OCI-LY7 (cell line): ENCODE measurements around the gene HEG1. TPM values are rescaled to one million over a fixed set of nuclear protein-coding genes. Genes with fewer than 3 reads are reported as not detected.

ENCODE experiments used
- BruUV-seq: library from RNA; stranded (reverse); fragments of 400-500 nt; replicated peaks from 2 replicates; lab custom pipeline; 2021; lab: Mats Ljungman, UMichigan
- CTCF ChIA-PET: fragments of 300-600 bp; sonication (Branson Sonifier 250); formaldehyde crosslinking; loops from one replicate; lab custom pipeline; 2022; ENCODE audit warnings: antibody characterized with exemption; ENCODE audit not compliant: unreplicated experiment; lab: Charles Lee
- POLR2A ChIA-PET: fragments of 300-600 bp; sonication (Branson Sonifier 250); formaldehyde crosslinking; loops from one replicate; lab custom pipeline; 2022; ENCODE audit warnings: antibody characterized with exemption; lab: Charles Lee
- DNase-seq: peaks from one replicate; pipeline ENCODE4 v3.0.0-alpha.2; 2015; ENCODE audit warnings: low spot score
- H2AFZ ChIP-seq: fragments of 200-600 bp; sonication (generic), shearing (Covaris generic); 2 replicates; pipeline ENCODE4 v1.6.1; 2014; ENCODE audit warnings: mild to moderate bottlenecking, antibody characterized with exemption, low read length, moderate library complexity
- H3K27ac ChIP-seq: fragments of 200-600 bp; sonication (generic); 2 replicates; pipeline ENCODE4 v1.5.1; 2014; ENCODE audit warnings: mixed run types, low read depth, mild to moderate bottlenecking, moderate library complexity, low read length, inconsistent platforms; ENCODE audit not compliant: poor library complexity, severe bottlenecking
- H3K36me3 ChIP-seq: fragments of 200-600 bp; sonication (generic); 2 replicates; pipeline ENCODE4 v1.6.1; 2014; ENCODE audit warnings: mild to moderate bottlenecking, antibody characterized with exemption, low read length, moderate library complexity, mixed read lengths; ENCODE audit not compliant: insufficient read depth
- H3K4me1 ChIP-seq: fragments of 200-600 bp; sonication (generic); 2 replicates; pipeline ENCODE4 v1.5.1; 2014; ENCODE audit warnings: mild to moderate bottlenecking, low read length; ENCODE audit not compliant: insufficient read depth, poor library complexity, severe bottlenecking
- H3K4me2 ChIP-seq: fragments of 200-600 bp; sonication (generic); 2 replicates; pipeline ENCODE4 v1.6.1; 2014; ENCODE audit warnings: mild to moderate bottlenecking, low read length
- H3K4me3 ChIP-seq: fragments of 200-600 bp; sonication (generic); 2 replicates; pipeline ENCODE4 v1.5.1; 2014; ENCODE audit warnings: mild to moderate bottlenecking, low read depth, low read length; ENCODE audit not compliant: poor library complexity, severe bottlenecking
- H3K79me2 ChIP-seq: fragments of 200-600 bp; sonication (generic); 2 replicates; pipeline ENCODE4 v1.6.1; 2016; ENCODE audit warnings: low read depth, mild to moderate bottlenecking, low read length, moderate library complexity, mixed read lengths; ENCODE audit not compliant: insufficient read depth
- H3K9me2 ChIP-seq: fragments of 200-600 bp; sonication (generic); 2 replicates; pipeline ENCODE4 v1.6.1; 2016; ENCODE audit warnings: mild to moderate bottlenecking, low read length, mixed read lengths; ENCODE audit not compliant: insufficient read depth
- H3K9me3 ChIP-seq: fragments of 200-600 bp; sonication (generic); 2 replicates; pipeline ENCODE4 v1.6.1; 2014; ENCODE audit warnings: mild to moderate bottlenecking, mixed run types, low read length, mixed read lengths
- H4K20me1 ChIP-seq: fragments of 200-600 bp; sonication (generic); 2 replicates; pipeline ENCODE4 v1.6.1; 2014; ENCODE audit warnings: mild to moderate bottlenecking, antibody characterized with exemption, low read length, moderate library complexity, mixed read lengths; ENCODE audit not compliant: insufficient read depth
- CTCF ChIP-seq: fragments of 200-600 bp; sonication (generic); conservative IDR thresholded peaks from 2 replicates; pipeline ENCODE4 v1.5.1; 2014; ENCODE audit warnings: mild to moderate bottlenecking, antibody characterized with exemption, low read length, moderate library complexity, mixed read lengths
- EZH2phosphoT487 ChIP-seq: fragments of 200-600 bp; sonication (generic); IDR thresholded peaks from 2 replicates; pipeline ENCODE4 v1.6.1; 2018; ENCODE audit warnings: low read depth, borderline replicate concordance, mild to moderate bottlenecking, mixed run types, antibody characterized with exemption, low read length, moderate library complexity, mixed read lengths
- intact Hi-C: fragments of 100-400 bp; cut with micrococcal nuclease; formaldehyde crosslinking; loops from one replicate; pipeline ENCODE4 v1.10.0; 2022; ENCODE audit not compliant: unreplicated experiment
- total RNA-seq, 2 experiments: library from RNA; depleted of rRNA in 1 of 2; stranded (reverse); fragments of >200 nt in 1 of 2; shearing (Covaris generic) in 1 of 2; gene quantifications; 2 replicates each; pipeline ENCODE4 v1.2.3, GENCODE V29; 2014 to 2022

HEG1 gene
- total RNA-seq, 2 experiments from 2014 or later: 2.4 to 6.0 TPM

- no peaks in the 10 kb centered on the region for H4K20me1 ChIP-seq
- H3K9me2 ChIP-seq: no peaks in the 10 kb centered on the region
- TF ChIP-seq EZH2phosphoT487 (no peak), CTCF (no peak)
- no peaks in the 10 kb centered on the region for H3K9me3 ChIP-seq
- H3K4me3 ChIP-seq: no peak overlapping the region
- H3K4me1 ChIP-seq: no peaks in the 10 kb centered on the region
- no peak overlapping the region for H2AFZ ChIP-seq
- intact Hi-C loops: no loop called here
- ChIA-PET CTCF (no interaction called here), POLR2A (interaction anchor here (0.6 kb wide), 1 partner anchor 36 kb away, joined by 3 read pairs; no protein-coding TSS in a partner anchor)
- no peak for DNase-seq
- no peak overlapping the region for H3K27ac ChIP-seq
- no peaks in the 10 kb centered on the region for H3K36me3 ChIP-seq
- H3K79me2 ChIP-seq: no peaks in the 10 kb centered on the region
- H3K4me2 ChIP-seq: no peak overlapping the region
- no TSS peak for BruUV-seq
Measured at GRCh38 chr3:125045194-125045593, 10.6 kb downstream of the HEG1 start.

GRCh38 chr3:125043599-125044151 is 12.1 kb downstream of the HEG1 start:
- Histone ChIP-seq H4K20me1 (no peaks in the 10 kb centered on the region), H2AFZ (no peak overlapping the region), H3K79me2 (no peaks in the 10 kb centered on the region), H3K27ac (no peak overlapping the region), H3K4me3 (no peak overlapping the region), H3K36me3 (no peaks in the 10 kb centered on the region), H3K9me2 (no peaks in the 10 kb centered on the region), H3K9me3 (no peaks in the 10 kb centered on the region), H3K4me2 (no peak overlapping the region), H3K4me1 (no peaks in the 10 kb centered on the region)
- intact Hi-C loops: no loop called here
- POLR2A ChIA-PET: no interaction called here
- CTCF ChIA-PET: no interaction called here
- BruUV-seq: no TSS peak
- no peak for DNase-seq
- TF ChIP-seq CTCF: no peak
- TF ChIP-seq EZH2phosphoT487: no peak

GRCh38 chr3:125042725-125043406 is 12.9 kb downstream of the HEG1 start:
- intact Hi-C loops: no loop called here
- TF ChIP-seq EZH2phosphoT487: no peak
- TF ChIP-seq CTCF: no peak
- ChIA-PET POLR2A (no interaction called here), CTCF (no interaction called here)
- no peaks in the 10 kb centered on the region for H4K20me1 ChIP-seq
- no peak for DNase-seq
- no peaks in the 10 kb centered on the region for H3K79me2 ChIP-seq
- H3K27ac ChIP-seq: no peak overlapping the region
- no TSS peak for BruUV-seq
- H2AFZ ChIP-seq: no peak overlapping the region
- no peaks in the 10 kb centered on the region for H3K4me1 ChIP-seq
- H3K4me2 ChIP-seq: no peak overlapping the region
- no peaks in the 10 kb centered on the region for H3K9me3 ChIP-seq
- no peaks in the 10 kb centered on the region for H3K36me3 ChIP-seq
- no peak overlapping the region for H3K4me3 ChIP-seq
- H3K9me2 ChIP-seq: no peaks in the 10 kb centered on the region
